ENCODE measurements around the gene CELSR1.

- TF ChIP-seq CTCF (IDR thresholded peaks at IDR 0.05; ENCODE audit: insufficient read depth, low read length) (no peak), POLR2AphosphoS5 (IDR thresholded peaks at IDR 0.05; ENCODE audit: low read depth) (no peak), REST (IDR thresholded peaks at IDR 0.05; ENCODE audit: insufficient replicate concordance, low read depth) (no peak)
These were observed 75.7 kb downstream of the CELSR1 start for GRCh38 chr22:46461566-46462180.
